Hepatocyte (in vitro differentiated cells): ENCODE data around the gene KLF2.

ENCODE experiments used
- CTCF ChIP-seq: fragments of 200-600 bp; sonication (generic); IDR thresholded peaks from 2 replicates; pipeline ENCODE4 v1.5.1; 2016; ENCODE audit warnings: antibody characterized with exemption, mild to moderate bottlenecking; ENCODE audit not compliant: poor library complexity
- EZH2phosphoT487 ChIP-seq: fragments of 200-600 bp; sonication (generic); IDR thresholded peaks from one replicate; pipeline ENCODE4 v1.6.1; 2018; ENCODE audit warnings: antibody characterized with exemption, mild to moderate bottlenecking, low read depth, moderate library complexity; ENCODE audit not compliant: unreplicated experiment, severe bottlenecking

GRCh38 chr19:16284505-16284904, 40.1 kb upstream of the KLF2 start:
- TF ChIP-seq CTCF (no peak), EZH2phosphoT487 (no peak)
